Measurements from ENCODE around the gene PRUNE2. TPM values are rescaled to one million over a fixed set of nuclear protein-coding genes. Genes with fewer than 3 reads are reported as not detected.

The PRUNE2 gene
- total and polyA plus RNA-seq, 9 donors: 2.5 to 45.8 (median 13.7) TPM

DNA sequence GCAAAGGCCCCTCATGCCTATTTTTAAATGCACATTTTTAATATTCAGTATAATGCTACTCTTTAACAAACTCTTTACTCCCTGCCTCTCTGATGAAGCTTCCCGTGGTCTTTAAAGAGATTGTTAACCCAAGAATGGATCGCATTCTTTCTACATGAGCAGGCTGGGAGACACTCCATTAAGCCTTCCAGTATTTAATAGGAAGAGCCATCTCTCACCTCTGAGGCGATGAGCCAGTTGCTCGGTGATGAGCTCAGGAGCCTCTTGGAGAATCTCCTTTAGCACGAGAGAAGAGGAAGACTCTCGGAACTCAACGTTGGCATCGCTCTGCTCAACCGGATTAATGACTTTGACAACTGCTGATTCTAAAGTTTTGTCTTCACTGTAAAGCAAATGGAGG is 59.6 kb downstream of the PRUNE2 start:
- H3K4me3 ChIP-seq: no peak overlapping the region
- no peak overlapping the region for H3K27ac ChIP-seq
- no peak for DNase-seq
- no peaks in the 10 kb centered on the region for H3K27me3 ChIP-seq
- no peaks in the 10 kb centered on the region for H3K36me3 ChIP-seq
- 91 to 93% (median 91%) methylated on average over 9 of the region's 9 CpGs for WGBS, 3 donors
- no peak for TF ChIP-seq CTCF (IDR thresholded peaks at IDR 0.05)
- TF ChIP-seq POLR2A (IDR thresholded peaks at IDR 0.05): no peak
- TF ChIP-seq EP300 (IDR thresholded peaks at IDR 0.05): no peak
- H3K4me1 ChIP-seq (ENCODE audit: insufficient read depth): no peaks in the 10 kb centered on the region
- intact Hi-C loops (cut with DNase I): no loop called here
- H3K9me3 ChIP-seq: no peaks in the 10 kb centered on the region

DNA sequence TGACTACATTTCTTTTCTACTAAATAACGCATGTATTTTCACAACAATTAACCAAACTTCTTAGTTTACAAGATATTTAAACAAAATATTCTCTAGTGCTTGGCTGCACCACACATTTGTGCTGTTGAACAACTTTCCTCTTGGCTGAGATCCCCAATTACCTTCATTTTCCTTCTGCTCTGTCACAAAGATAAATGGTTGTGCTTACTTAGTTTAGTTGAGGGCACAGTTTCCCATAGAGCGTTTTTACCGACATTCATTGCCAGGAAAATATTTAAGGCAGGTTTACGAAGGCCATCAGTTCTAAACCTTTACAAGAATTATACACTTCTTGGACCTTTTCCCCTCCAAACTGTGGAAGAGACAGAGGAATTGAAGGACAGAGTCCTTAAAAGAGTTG is 60.7 kb downstream of the PRUNE2 start:
- H3K4me1 ChIP-seq (ENCODE audit: insufficient read depth): no peaks in the 10 kb centered on the region
- TF ChIP-seq POLR2A (IDR thresholded peaks at IDR 0.05): no peak
- no peak for TF ChIP-seq CTCF (IDR thresholded peaks at IDR 0.05)
- no peak for TF ChIP-seq EP300 (IDR thresholded peaks at IDR 0.05)
- no peaks in the 10 kb centered on the region for H3K27me3 ChIP-seq
- H3K27ac ChIP-seq: no peak overlapping the region
- no peak overlapping the region for H3K4me3 ChIP-seq
- DNase-seq: no peak
- no peaks in the 10 kb centered on the region for H3K36me3 ChIP-seq
- intact Hi-C loops (cut with DNase I): no loop called here
- WGBS, 3 donors: 28 to 48% (median 35%) methylated on average over 4 of the region's 4 CpGs
- H3K9me3 ChIP-seq: no peaks in the 10 kb centered on the region

DNA sequence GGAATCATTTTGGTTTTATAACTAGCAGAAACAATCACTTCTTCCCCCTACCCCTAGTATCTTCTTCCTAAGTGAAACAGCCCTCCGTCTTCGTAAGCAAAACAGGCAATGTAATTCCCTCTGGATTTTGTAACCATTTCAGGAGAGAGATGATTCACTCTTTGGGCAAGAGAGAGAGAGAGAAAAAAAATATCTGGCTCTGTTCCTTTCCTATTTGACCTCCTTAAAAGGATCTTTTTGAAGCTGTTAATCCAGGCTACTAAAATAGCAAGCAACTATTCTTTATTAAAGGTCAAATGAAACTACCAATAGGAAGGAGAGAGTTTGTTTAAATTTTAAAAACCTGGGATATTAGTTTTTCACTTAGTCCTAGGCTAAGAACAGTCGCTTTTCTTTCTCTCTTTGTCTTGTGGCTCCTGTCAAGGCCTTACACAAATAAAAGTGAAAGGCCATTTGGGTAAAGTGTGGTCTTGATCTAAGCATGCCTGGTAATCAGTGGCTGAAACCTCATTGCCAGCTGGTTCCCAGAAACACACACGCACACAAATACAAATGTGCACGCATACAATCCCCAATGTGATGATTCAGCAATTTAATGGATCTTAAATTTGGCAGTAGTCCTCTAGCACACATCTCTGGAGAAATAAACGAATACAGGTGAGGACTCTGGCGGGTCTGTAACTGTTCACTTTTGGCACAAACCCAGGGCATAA is 70.2 kb downstream of the PRUNE2 start:
- Histone ChIP-seq H3K4me3 (peak overlapping the region; percentile 3), H3K9me3 (no peaks in the 10 kb centered on the region), H3K36me3 (no peaks in the 10 kb centered on the region), H3K4me1 (ENCODE audit: insufficient read depth) (peaks cover 3% of the 10 kb centered on the region), H3K27me3 (no peaks in the 10 kb centered on the region), H3K27ac (peak overlapping the region; percentile 41 to 69)
- intact Hi-C loops (cut with DNase I): no loop called here
- TF ChIP-seq EP300 (IDR thresholded peaks at IDR 0.05) (no peak), POLR2A (IDR thresholded peaks at IDR 0.05) (no peak), CTCF (IDR thresholded peaks at IDR 0.05) (no peak)
- peak in 1 of 5 donors; percentile 19 for DNase-seq
- WGBS, 3 donors: 16 to 23% (median 22%) methylated on average over 7 of the region's 7 CpGs

- Histone ChIP-seq H3K9me3 (no peaks in the 10 kb centered on the region), H3K27ac (no peak overlapping the region), H3K4me3 (no peak overlapping the region), H3K4me1 (ENCODE audit: insufficient read depth) (no peaks in the 10 kb centered on the region), H3K36me3 (no peaks in the 10 kb centered on the region), H3K27me3 (no peaks in the 10 kb centered on the region)
- WGBS, 3 donors: 55 to 79% (median 79%) methylated on average over 3 of the region's 3 CpGs
- no peak for DNase-seq
- intact Hi-C loops (cut with DNase I): no loop called here
- TF ChIP-seq EP300 (IDR thresholded peaks at IDR 0.05): no peak
- no peak for TF ChIP-seq POLR2A (IDR thresholded peaks at IDR 0.05)
- TF ChIP-seq CTCF (IDR thresholded peaks at IDR 0.05): no peak
These were observed 77.5 kb downstream of the PRUNE2 start for GRCh38 chr9:76828447-76828846.
